Stomach (tissue), 9 donors: Measurements from ENCODE around the gene ACSL6. TPM values are rescaled to one million over a fixed set of nuclear protein-coding genes. Genes with fewer than 3 reads are reported as not detected.
"Not testable (repeated sequence)": the region's sequence is repeated elsewhere in the genome, so short reads cannot be mapped to it uniquely, and the experiment has no call there.

Experiments used
- DNase-seq, 2 donors: peaks; one replicate each; pipeline versions ENCODE4 v3.0.0 to v3.0.0-alpha.2; 2013 to 2019
- H3K27ac ChIP-seq, 5 donors: fragments of 200-600 bp in 4 of 5; sonication (generic) in 4 of 5; one replicate each; pipeline ENCODE4 v1.5.1; 2013 to 2019; ENCODE audit warnings: mild to moderate bottlenecking in 1 of 5, moderate library complexity in 1 of 5
- H3K27me3 ChIP-seq, 3 donors: fragments of 200-600 bp; sonication (generic); one replicate each; pipeline ENCODE4 v1.5.1; 2017 to 2019; ENCODE audit warnings: mixed run types in 1 of 3
- H3K36me3 ChIP-seq, 4 donors: fragments of 200-600 bp; sonication (generic); 1 replicate in 3 of 4; 2 replicates in 1 of 4; pipeline ENCODE4 v1.5.1; 2016 to 2019
- H3K4me1 ChIP-seq, 4 donors: fragments of 200-600 bp; sonication (generic); one replicate each; pipeline ENCODE4 v1.5.1; 2016 to 2019
- H3K4me3 ChIP-seq, 4 donors: fragments of 200-600 bp; sonication (generic) in 3 of 4; one replicate each; pipeline ENCODE4 v1.5.1; 2016 to 2019; ENCODE audit warnings: mild to moderate bottlenecking in 1 of 4
- H3K9me3 ChIP-seq, 4 donors: fragments of 200-600 bp; sonication (generic); one replicate each; pipeline ENCODE4 v1.5.1; 2016 to 2019
- CTCF ChIP-seq, 7 experiments: fragments of 450-650 bp in 4 of 7; fragments of 200-600 bp in 3 of 7; sonication (generic) in 3 of 7; IDR thresholded peaks; one replicate each; pipeline ENCODE4 v1.5.1; 2016 to 2019; ENCODE audit warnings: antibody characterized with exemption in 7 of 7, control low read depth in 2 of 7, mild to moderate bottlenecking in 1 of 7
- EP300 ChIP-seq: sonication (generic); formaldehyde crosslinking; IDR thresholded peaks from one replicate; pipeline ENCODE4 v1.6.1; 2017; ENCODE audit warnings: antibody characterized with exemption
- POLR2A ChIP-seq, 4 donors: fragments of 450-650 bp; IDR thresholded peaks; one replicate each; pipeline ENCODE4 v1.6.1; 2016; ENCODE audit warnings: antibody characterized with exemption in 4 of 4, control low read depth in 2 of 4, mild to moderate bottlenecking in 1 of 4, moderate library complexity in 1 of 4
- POLR2AphosphoS5 ChIP-seq, 3 donors: sonication (generic); formaldehyde crosslinking; IDR thresholded peaks; one replicate each; pipeline ENCODE4 v1.6.1; 2016; ENCODE audit warnings: antibody characterized with exemption in 3 of 3
- WGBS, 5 donors: extraction: QIAGEN DNeasy Blood & Tissue Kit in 3 of 5; methylation state at CpG; one replicate each; pipeline versions ENCODE4 v1.1.5 to v1.1.7; 2013 to 2018; 5-methylcytosine and 5-hydroxymethylcytosine counted together
- intact Hi-C: fragments of 100-400 bp; cut with DNase I; formaldehyde crosslinking; loops from one replicate; pipeline ENCODE4 v1.15.1; 2023; ENCODE audit warnings: low total_unique reads
- polyA plus RNA-seq, 3 donors: library from polyadenylated mRNA; stranded (reverse); fragments of 200-250 nt; gene quantifications; one replicate each; pipeline ENCODE4 v1.2.3, GENCODE V29; 2013
- total RNA-seq, 5 donors: library from RNA; depleted of rRNA; stranded (reverse); fragments of >200 nt; gene quantifications; one replicate each; pipeline versions ENCODE4 v1.1.0 to v1.2.3, GENCODE V29; 2014 to 2016
- donor health status: healthy with polysubstance abuse.
- donor health status: Bipolar disorder and iron deficiency.
- donor health status: healthy.

The ACSL6 gene
- total and polyA plus RNA-seq, 8 donors, result 0.19 to 7.2 (median 1.1) TPM; not detected in 2

GRCh38 chr5:131926168-131926567 is 85.3 kb downstream of the ACSL6 start:
- Histone ChIP-seq H3K36me3 (no peaks in the 10 kb centered on the region), H3K4me1 (no peaks in the 10 kb centered on the region), H3K27ac (no peak overlapping the region), H3K9me3 (peaks cover 0 to 56% (median 33%) of the 10 kb centered on the region in 4 donors), H3K4me3 (no peak overlapping the region), H3K27me3 (no peaks in the 10 kb centered on the region)
- DNase-seq, result no peak
- intact Hi-C loops, result no loop called here
- 65 to 94% (median 75%) methylated on average over 3 of the region's 3 CpGs for WGBS, 5 donors
- TF ChIP-seq EP300, result no peak
- no peak for TF ChIP-seq POLR2A (IDR thresholded peaks at IDR 0.05)

- WGBS, 5 donors, result 36 to 54% (median 47%) methylated on average over 2 of the region's 2 CpGs
- Histone ChIP-seq H3K4me1 (no peaks in the 10 kb centered on the region), H3K27ac (no peak overlapping the region), H3K27me3 (no peaks in the 10 kb centered on the region), H3K9me3 (no peaks in the 10 kb centered on the region), H3K4me3 (no peak overlapping the region), H3K36me3 (no peaks in the 10 kb centered on the region)
- TF ChIP-seq CTCF (IDR thresholded peaks at IDR 0.05), result no peak
- no peak for TF ChIP-seq EP300
- no peak for TF ChIP-seq POLR2AphosphoS5 (IDR thresholded peaks at IDR 0.05)
- no peak for TF ChIP-seq POLR2A (IDR thresholded peaks at IDR 0.05)
- intact Hi-C loops, result no loop called here
- DNase-seq, result no peak
Measured at GRCh38 chr5:131916481-131916880, 95.0 kb downstream of the ACSL6 start.

- no peaks in the 10 kb centered on the region for H3K36me3 ChIP-seq
- H3K27ac ChIP-seq, result no peak overlapping the region
- no peaks in the 10 kb centered on the region for H3K4me1 ChIP-seq
- H3K4me3 ChIP-seq, result no peak overlapping the region
- intact Hi-C loops, result no loop called here
- TF ChIP-seq POLR2AphosphoS5 (IDR thresholded peaks at IDR 0.05) (no peak), POLR2A (IDR thresholded peaks at IDR 0.05) (no peak), EP300 (no peak), CTCF (IDR thresholded peaks at IDR 0.05) (no peak)
- H3K27me3 ChIP-seq, result no peaks in the 10 kb centered on the region
- DNase-seq, result no peak
- no peaks in the 10 kb centered on the region for H3K9me3 ChIP-seq
Measured at GRCh38 chr5:131914472-131914871, 97.0 kb downstream of the ACSL6 start.

GRCh38 chr5:131913603-131914002 is 97.9 kb downstream of the ACSL6 start:
- Histone ChIP-seq H3K9me3 (no peaks in the 10 kb centered on the region), H3K27me3 (no peaks in the 10 kb centered on the region), H3K4me3 (no peak overlapping the region), H3K36me3 (no peaks in the 10 kb centered on the region), H3K27ac (no peak overlapping the region), H3K4me1 (no peaks in the 10 kb centered on the region)
- intact Hi-C loops, result no loop called here
- TF ChIP-seq EP300, result no peak
- no peak for TF ChIP-seq POLR2AphosphoS5 (IDR thresholded peaks at IDR 0.05)
- TF ChIP-seq POLR2A (IDR thresholded peaks at IDR 0.05), result no peak
- TF ChIP-seq CTCF (IDR thresholded peaks at IDR 0.05), result no peak
- DNase-seq, result no peak
- WGBS, 5 donors, result 46 to 63% (median 53%) methylated on average over 3 of the region's 3 CpGs

GRCh38 chr5:131906668-131907067 is 104.8 kb downstream of the ACSL6 start:
- H3K36me3 ChIP-seq, result no peaks in the 10 kb centered on the region
- intact Hi-C loops, result no loop called here
- no peak for TF ChIP-seq EP300
- no peak for TF ChIP-seq POLR2A (IDR thresholded peaks at IDR 0.05)
- TF ChIP-seq CTCF (IDR thresholded peaks at IDR 0.05), result no peak
- H3K4me1 ChIP-seq, result no peaks in the 10 kb centered on the region
- H3K4me3 ChIP-seq, result no peak overlapping the region
- 65 to 79% (median 75%) methylated on average over 2 of the region's 2 CpGs for WGBS, 5 donors
- no peaks in the 10 kb centered on the region for H3K27me3 ChIP-seq
- DNase-seq, result no peak
- peaks cover 0 to 24% (median 10%) of the 10 kb centered on the region in 4 donors for H3K9me3 ChIP-seq
- no peak overlapping the region for H3K27ac ChIP-seq

GRCh38 chr5:131902266-131902665 is 109.2 kb downstream of the ACSL6 start:
- DNase-seq, H3K4me3 ChIP-seq, H3K36me3 ChIP-seq, intact Hi-C loops, H3K4me1 ChIP-seq: not testable (repeated sequence)
- Histone ChIP-seq H3K27ac (peak overlapping the region in 2 of 5 donors; percentile 44 to 52), H3K27me3 (peaks cover 0 to 11% (median 0%) of the 10 kb centered on the region in 3 donors), H3K9me3 (peaks cover 0 to 24% (median 21%) of the 10 kb centered on the region in 4 donors)
- whole genome bisulfite sequencing, 5 donors, result 76 to 95% (median 85%) methylated on average over 1 of the region's 1 CpG
